K562 (cell line): ENCODE data around the gene CCDC106. TPM values are rescaled to one million over a fixed set of nuclear protein-coding genes. Genes with fewer than 3 reads are reported as not detected.

Experiments used
- POLR2G ChIP-seq: fragments of 200-400 bp; formaldehyde crosslinking; IDR thresholded peaks from 2 replicates; pipeline ENCODE4 v1.6.1; 2017; ENCODE audit warnings: low read depth, mild to moderate bottlenecking, antibody characterized with exemption, low read length, moderate library complexity
- RBM14 ChIP-seq: fragments of 200-400 bp; formaldehyde crosslinking; IDR thresholded peaks from 2 replicates; pipeline ENCODE4 v1.6.1; 2018; ENCODE audit warnings: low read depth, mild to moderate bottlenecking, low read length, moderate library complexity, borderline replicate concordance; ENCODE audit not compliant: insufficient read depth
- polyA plus RNA-seq, 8 experiments: library from polyadenylated mRNA; depleted of rRNA in 4 of 8; stranded (reverse) in 5 of 8; unstranded in 3 of 8; fragments of >200 nt; fragmentation: Nextera tagmentation in 2 of 8; fragmentation: Illumina TruSeq in 1 of 8; extraction: Ambion mirVana in 2 of 8; extraction: Trizol in 1 of 8; gene quantifications; 2 replicates each; pipeline versions ENCODE4 v1.2.1 to v1.2.3, GENCODE V29; 2011 to 2014; ENCODE audit warnings: inconsistent platforms in 1 of 8, missing spikeins in 1 of 8
- total RNA-seq, 7 experiments: library from RNA; depleted of rRNA in 6 of 7; stranded (reverse); fragments of >200 nt in 6 of 7; fragmentation: Illumina TruSeq in 2 of 7; extraction: Trizol in 2 of 7; gene quantifications; 2 replicates each; pipeline versions ENCODE4 v1.2.1 to v1.2.3, GENCODE V29; 2011 to 2021; ENCODE audit warnings: low replicate concordance in 1 of 7
- TF ChIP-seq, protein P1 (sequence below): fragments of 450-650 bp; formaldehyde crosslinking; IDR thresholded peaks from 2 replicates; pipeline ENCODE4 v1.4.0; 2022; ENCODE audit warnings: mild to moderate bottlenecking, moderate library complexity
- TF ChIP-seq, protein P2 (sequence below): IDR thresholded peaks from 2 replicates; pipeline ENCODE4 v1.6.1; 2011; ENCODE audit warnings: borderline replicate concordance, low read depth, mild to moderate bottlenecking, moderate library complexity, low read length; ENCODE audit not compliant: insufficient read depth, poor library complexity, severe bottlenecking
- TF ChIP-seq, protein P3 (sequence below): fragments of 250-450 bp; sonication (Bioruptor Pico); IDR thresholded peaks from 2 replicates; pipeline ENCODE4 v1.8.0; 2022; ENCODE audit warnings: inconsistent platforms, mild to moderate bottlenecking, moderate library complexity, borderline replicate concordance

CCDC106 gene
- total and polyA plus RNA-seq, 9 of the 15 experiments (the other 6 are each of a cell fraction or from before 2014, with no cell fraction given): 0.10 to 27.5 (median 15.0) TPM; not detected in 1

DNA sequence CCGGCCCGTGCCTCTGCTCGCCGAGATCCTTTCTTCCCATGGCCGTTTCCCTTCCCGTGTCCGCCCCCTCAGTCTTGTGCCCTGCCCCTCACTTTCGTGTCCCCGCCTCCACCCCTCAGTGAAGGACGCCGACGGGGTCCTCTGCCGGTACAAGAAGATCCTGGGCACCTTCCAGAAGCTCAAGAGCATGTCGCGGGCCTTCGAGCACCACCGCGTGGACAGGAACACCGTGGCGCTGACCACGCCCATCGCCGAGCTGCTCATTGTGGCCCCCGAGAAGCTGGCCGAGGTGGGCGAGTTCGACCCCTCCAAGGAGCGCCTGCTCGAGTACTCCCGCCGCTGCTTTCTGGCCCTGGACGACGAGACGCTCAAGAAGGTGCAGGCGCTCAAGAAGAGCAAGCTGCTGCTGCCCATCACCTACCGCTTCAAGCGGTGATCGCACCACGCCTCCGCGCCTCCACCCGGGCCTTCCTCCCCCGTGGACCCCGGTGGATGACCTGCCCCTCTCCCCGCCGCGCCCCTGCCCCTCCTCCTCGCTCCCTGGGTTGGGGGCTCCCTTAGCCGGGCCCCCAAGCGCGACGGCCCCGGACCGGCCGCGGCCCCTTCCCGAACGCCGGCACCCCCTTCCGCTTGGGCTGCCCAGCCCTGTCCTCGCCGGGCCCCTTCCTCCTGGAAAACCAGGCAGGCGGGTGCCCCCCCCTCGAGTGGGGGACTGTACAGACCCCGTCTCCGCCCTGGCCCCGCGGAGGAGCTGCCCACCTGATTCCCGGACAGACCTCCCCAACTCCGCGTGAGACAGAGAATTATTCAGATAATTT, 4.5 kb downstream of the CCDC106 start (continued):
- TF ChIP-seq, protein P1, sequence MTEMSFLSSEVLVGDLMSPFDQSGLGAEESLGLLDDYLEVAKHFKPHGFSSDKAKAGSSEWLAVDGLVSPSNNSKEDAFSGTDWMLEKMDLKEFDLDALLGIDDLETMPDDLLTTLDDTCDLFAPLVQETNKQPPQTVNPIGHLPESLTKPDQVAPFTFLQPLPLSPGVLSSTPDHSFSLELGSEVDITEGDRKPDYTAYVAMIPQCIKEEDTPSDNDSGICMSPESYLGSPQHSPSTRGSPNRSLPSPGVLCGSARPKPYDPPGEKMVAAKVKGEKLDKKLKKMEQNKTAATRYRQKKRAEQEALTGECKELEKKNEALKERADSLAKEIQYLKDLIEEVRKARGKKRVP: no peak
- TF ChIP-seq, protein P2, sequence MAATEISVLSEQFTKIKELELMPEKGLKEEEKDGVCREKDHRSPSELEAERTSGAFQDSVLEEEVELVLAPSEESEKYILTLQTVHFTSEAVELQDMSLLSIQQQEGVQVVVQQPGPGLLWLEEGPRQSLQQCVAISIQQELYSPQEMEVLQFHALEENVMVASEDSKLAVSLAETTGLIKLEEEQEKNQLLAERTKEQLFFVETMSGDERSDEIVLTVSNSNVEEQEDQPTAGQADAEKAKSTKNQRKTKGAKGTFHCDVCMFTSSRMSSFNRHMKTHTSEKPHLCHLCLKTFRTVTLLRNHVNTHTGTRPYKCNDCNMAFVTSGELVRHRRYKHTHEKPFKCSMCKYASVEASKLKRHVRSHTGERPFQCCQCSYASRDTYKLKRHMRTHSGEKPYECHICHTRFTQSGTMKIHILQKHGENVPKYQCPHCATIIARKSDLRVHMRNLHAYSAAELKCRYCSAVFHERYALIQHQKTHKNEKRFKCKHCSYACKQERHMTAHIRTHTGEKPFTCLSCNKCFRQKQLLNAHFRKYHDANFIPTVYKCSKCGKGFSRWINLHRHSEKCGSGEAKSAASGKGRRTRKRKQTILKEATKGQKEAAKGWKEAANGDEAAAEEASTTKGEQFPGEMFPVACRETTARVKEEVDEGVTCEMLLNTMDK: no peak
- TF ChIP-seq POLR2G (peak; percentile 45; the same call in 1 of the 2 replicates), RBM14 (0 out of 2 replicates have a peak, but pooled peaks have one; percentile 26)
- TF ChIP-seq, protein P3, sequence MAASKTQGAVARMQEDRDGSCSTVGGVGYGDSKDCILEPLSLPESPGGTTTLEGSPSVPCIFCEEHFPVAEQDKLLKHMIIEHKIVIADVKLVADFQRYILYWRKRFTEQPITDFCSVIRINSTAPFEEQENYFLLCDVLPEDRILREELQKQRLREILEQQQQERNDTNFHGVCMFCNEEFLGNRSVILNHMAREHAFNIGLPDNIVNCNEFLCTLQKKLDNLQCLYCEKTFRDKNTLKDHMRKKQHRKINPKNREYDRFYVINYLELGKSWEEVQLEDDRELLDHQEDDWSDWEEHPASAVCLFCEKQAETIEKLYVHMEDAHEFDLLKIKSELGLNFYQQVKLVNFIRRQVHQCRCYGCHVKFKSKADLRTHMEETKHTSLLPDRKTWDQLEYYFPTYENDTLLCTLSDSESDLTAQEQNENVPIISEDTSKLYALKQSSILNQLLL (CRISPR knock-in tag): 0 out of 2 replicates have a peak, but pooled peaks have one; percentile 48
